NCI-H1105 (cell line): ENCODE measurements around the gene TMCC1.
"Not testable (repeated sequence)": the region's sequence is repeated elsewhere in the genome, so short reads cannot be mapped to it uniquely, and the experiment has no call there.

ENCODE experiments used
- DNase-seq: peaks from one replicate; lab custom pipeline; 2025; lab: John Stamatoyannopoulos, UW

TMCC1 gene

GRCh38 chr3:129892486-129892856 is 1.0 kb downstream of the TMCC1 start:
- DNase-seq, result no peak

- DNase-seq, result no peak
Observed at GRCh38 chr3:129890891-129891290, 2.6 kb downstream of the TMCC1 start.

- no peak for DNase-seq
Observed at GRCh38 chr3:129890125-129890524, 3.4 kb downstream of the TMCC1 start.

- no peak for DNase-seq
Observed at GRCh38 chr3:129888771-129889170, 4.7 kb downstream of the TMCC1 start.

- no peak for DNase-seq
Observed at GRCh38 chr3:129881261-129881660, 12.2 kb downstream of the TMCC1 start.

- no peak for DNase-seq
Observed at GRCh38 chr3:129878355-129878754, 15.2 kb downstream of the TMCC1 start.

GRCh38 chr3:129874479-129874878 is 19.0 kb downstream of the TMCC1 start:
- DNase-seq, result not testable (repeated sequence)

- DNase-seq, result no peak
Observed at GRCh38 chr3:129868912-129869311, 24.6 kb downstream of the TMCC1 start.

GRCh38 chr3:129867506-129868124 is 25.9 kb downstream of the TMCC1 start:
- DNase-seq, result no peak

- no peak for DNase-seq
Observed at GRCh38 chr3:129865806-129866205, 27.7 kb downstream of the TMCC1 start.

GRCh38 chr3:129864519-129864918 is 29.0 kb downstream of the TMCC1 start:
- no peak for DNase-seq

- DNase-seq, result no peak
Observed at GRCh38 chr3:129859272-129859671, 34.2 kb downstream of the TMCC1 start.

GRCh38 chr3:129857899-129858298 is 35.6 kb downstream of the TMCC1 start:
- no peak for DNase-seq

- DNase-seq, result not testable (repeated sequence)
Observed at GRCh38 chr3:129856790-129857189, 36.7 kb downstream of the TMCC1 start.

GRCh38 chr3:129855832-129856419 is 37.6 kb downstream of the TMCC1 start:
- DNase-seq, result no peak

- DNase-seq, result no peak
Observed at GRCh38 chr3:129855170-129855831, 38.2 kb downstream of the TMCC1 start.

- no peak for DNase-seq
Observed at GRCh38 chr3:129854460-129854859, 39.1 kb downstream of the TMCC1 start.

GRCh38 chr3:129845956-129846355 is 47.6 kb downstream of the TMCC1 start:
- DNase-seq, result no peak

- no peak for DNase-seq
Observed at GRCh38 chr3:129840707-129841360, 52.7 kb downstream of the TMCC1 start.

GRCh38 chr3:129838086-129838485 is 55.4 kb downstream of the TMCC1 start:
- DNase-seq, result no peak

- no peak for DNase-seq
Observed at GRCh38 chr3:129837065-129837642, 56.4 kb downstream of the TMCC1 start.

- DNase-seq, result no peak
Observed at GRCh38 chr3:129836381-129837064, 57.0 kb downstream of the TMCC1 start.
